ENCODE results near the gene ANKDD1B.
A peak's percentile ranks its signal among the peaks of the same experiment; 100 is the strongest.
"Not testable (repeated sequence)": the region's sequence is repeated elsewhere in the genome, so short reads cannot be mapped to it uniquely, and the experiment has no call there.

Gene ANKDD1B

DNA sequence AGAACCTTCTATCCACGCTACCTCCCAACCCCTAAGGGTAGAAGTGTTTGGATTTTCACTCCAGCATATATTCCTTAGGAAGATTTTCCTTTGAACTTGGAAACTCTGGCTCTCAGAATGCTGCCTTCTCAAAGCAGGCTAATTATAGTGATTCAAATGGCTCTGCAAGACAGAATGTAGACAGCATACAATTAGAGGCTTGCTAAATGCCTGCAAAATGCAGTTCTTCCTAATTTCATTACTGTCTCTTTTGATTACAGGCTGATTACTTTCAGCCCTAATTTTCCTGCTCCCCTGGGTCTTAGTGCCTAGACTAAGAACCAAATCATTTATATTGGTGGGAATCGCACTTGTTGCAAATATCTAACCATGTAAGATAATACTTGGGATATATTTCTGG lies 50.8 kb downstream of the ANKDD1B start:
- no peak for DNase-seq

GRCh38 chr5:75663579-75664284 lies 52.5 kb downstream of the ANKDD1B start:
- DNase-seq = no peak

- no peak for DNase-seq
Measured at GRCh38 chr5:75664979-75665378, 53.7 kb downstream of the ANKDD1B start.

- no peak for DNase-seq
Measured at GRCh38 chr5:75666801-75667200, 55.5 kb downstream of the ANKDD1B start.

DNA sequence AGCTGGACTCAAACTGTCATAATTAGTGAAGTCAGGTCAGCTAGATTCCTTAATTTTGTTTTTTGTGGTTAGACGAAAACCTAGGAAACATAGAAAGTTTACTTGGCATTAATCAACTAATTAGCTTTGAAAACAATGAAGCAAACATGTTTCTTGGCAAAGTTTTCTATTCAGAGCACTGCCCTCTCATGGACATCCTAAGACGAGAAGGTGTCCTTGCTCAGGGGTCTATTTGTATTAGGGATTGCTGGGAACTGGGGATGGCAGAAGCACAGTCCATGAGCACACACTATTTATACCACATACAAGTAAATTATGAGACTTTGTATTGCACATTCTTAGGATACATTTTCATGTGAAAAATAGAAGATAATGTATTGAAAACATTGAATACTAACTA lies 56.3 kb downstream of the ANKDD1B start:
- DNase-seq = no peak

GRCh38 chr5:75668445-75668844 lies 57.2 kb downstream of the ANKDD1B start:
- DNase-seq = no peak

- DNase-seq = peak in 1 of 2 experiments; percentile 18
Measured at GRCh38 chr5:75668977-75669689, 57.9 kb downstream of the ANKDD1B start.

DNA sequence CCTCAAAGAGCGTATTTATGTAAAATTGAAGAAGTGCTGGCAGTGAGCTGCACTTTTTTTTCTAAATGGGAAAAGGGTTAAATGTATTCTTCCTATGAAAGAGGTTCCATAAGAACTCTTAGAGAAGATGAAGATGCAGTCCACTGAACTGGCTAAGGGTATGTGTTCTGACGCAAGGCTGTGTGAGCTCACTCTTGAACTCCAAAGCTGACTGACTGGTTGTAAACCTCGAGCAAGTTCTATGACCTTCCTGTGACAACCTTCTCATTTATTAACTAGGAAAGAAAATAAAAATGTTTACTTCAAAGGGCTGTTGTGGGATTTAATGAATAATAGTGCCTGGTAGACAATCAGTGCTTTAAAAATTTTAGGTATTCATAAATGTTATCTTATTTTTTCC lies 59.3 kb downstream of the ANKDD1B start:
- no peak for DNase-seq

- no peak for DNase-seq
Measured at GRCh38 chr5:75671506-75671905, 60.3 kb downstream of the ANKDD1B start.

GRCh38 chr5:75672616-75673015 lies 61.4 kb downstream of the ANKDD1B start:
- DNase-seq = no peak

GRCh38 chr5:75675783-75676182 lies 64.5 kb downstream of the ANKDD1B start:
- DNase-seq = no peak

DNA sequence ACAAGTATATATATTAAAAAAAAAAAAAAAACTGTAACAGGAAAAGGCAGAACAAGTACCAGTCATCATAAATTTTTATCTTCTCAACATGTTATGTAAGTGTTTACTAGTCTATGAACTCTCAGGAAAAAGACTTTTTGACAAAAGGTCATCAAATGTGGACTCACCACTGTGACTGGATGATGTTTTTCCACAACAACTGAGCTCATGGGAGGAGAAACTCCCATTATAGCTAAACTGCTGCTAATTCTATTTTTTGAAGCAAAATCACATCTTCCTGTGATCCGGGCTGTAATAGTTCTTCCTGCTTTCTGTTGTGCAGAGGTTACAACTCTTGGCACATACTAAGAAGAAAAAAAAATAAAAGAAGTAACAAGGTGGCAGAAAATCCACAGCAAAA lies 66.4 kb downstream of the ANKDD1B start:
- no peak for DNase-seq

- DNase-seq = no peak
Measured at GRCh38 chr5:75678155-75678554, 66.9 kb downstream of the ANKDD1B start.

GRCh38 chr5:75681125-75681830 lies 70.0 kb downstream of the ANKDD1B start:
- peak in 1 of 2 experiments; percentile 57 for DNase-seq

DNA sequence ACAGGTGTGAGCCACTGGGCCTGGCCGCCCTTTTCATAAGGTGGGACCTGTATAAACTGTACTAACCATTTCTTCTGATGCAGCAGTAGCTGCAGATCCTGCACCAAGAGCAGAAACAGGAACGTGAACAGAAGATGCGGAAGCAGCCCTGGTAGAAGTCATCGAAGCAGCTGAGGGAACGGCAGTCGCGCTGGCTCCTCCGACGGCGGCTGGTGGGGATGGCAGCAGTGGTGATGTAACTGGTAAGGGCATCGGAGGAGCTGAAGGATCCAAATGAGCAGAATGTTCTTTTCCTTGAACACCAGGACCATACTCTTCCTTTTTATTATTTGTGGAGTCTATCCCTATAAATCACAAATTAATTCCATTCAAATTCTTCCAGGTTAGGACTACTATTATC lies 73.9 kb downstream of the ANKDD1B start:
- no peak for DNase-seq

DNA sequence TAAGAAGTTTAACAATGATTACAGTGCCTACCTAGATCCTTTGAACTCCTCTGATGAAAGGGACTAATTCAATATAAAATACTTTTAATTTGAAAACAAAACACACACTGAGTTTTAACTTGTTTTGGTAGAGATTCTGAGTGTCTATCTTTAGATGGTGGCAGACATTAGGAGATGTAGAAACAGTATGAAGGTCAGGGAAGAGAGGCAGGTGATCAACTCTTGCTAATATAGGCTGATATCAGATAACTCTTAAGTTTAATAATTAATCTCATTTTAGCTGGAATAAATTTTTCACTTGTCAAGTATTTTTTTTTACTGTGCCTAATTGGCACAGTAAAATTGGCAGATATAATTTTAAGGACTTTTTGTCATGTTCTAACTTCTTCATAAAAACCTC lies 75.2 kb downstream of the ANKDD1B start:
- DNase-seq = no peak

DNA sequence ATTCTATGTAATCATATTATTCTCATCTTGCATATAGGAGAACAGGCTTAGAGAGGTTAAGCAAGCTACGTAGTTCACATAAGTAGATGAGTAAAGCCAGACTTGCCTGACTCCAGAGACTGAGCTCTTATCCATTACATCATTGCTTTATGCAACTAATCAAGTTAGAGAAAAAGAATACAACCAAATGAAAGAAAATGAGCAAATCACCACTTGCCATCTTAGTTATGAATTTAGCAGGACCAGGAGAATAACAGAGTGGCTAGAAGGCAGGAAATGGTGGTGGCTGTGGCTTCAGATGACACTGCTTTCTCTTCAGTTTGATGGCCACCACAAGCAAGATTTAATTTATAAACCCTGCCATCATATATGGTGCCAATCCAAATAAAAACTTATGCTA lies 79.4 kb downstream of the ANKDD1B start:
- DNase-seq = no peak

GRCh38 chr5:75694781-75695180 lies 83.5 kb downstream of the ANKDD1B start:
- no peak for DNase-seq

GRCh38 chr5:75695472-75696351 lies 84.5 kb downstream of the ANKDD1B start:
- not testable (repeated sequence) for DNase-seq

- DNase-seq = no peak
Measured at GRCh38 chr5:75701856-75702255, 90.6 kb downstream of the ANKDD1B start.

- no peak for DNase-seq
Measured at GRCh38 chr5:75706016-75706415, 94.8 kb downstream of the ANKDD1B start.

DNA sequence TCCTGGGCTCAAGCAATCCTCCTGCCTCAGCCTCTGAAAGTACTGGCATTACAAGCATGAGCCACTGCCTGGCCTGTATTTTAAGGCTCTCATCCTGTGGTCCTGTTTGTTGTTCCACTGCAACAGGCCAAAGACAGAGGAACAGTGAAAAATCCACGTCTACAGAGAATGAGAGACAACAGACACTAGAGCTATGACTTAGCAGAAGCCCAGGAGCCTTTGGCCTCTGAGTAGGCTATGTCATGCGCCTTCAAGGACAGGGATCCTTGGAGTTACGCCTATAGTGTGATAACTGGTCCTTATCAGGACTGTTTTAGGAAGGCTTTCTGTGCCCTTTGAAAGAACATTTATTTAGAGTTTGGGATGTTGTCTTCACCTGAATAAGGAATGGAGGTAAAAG lies 95.5 kb downstream of the ANKDD1B start:
- DNase-seq = no peak

DNA sequence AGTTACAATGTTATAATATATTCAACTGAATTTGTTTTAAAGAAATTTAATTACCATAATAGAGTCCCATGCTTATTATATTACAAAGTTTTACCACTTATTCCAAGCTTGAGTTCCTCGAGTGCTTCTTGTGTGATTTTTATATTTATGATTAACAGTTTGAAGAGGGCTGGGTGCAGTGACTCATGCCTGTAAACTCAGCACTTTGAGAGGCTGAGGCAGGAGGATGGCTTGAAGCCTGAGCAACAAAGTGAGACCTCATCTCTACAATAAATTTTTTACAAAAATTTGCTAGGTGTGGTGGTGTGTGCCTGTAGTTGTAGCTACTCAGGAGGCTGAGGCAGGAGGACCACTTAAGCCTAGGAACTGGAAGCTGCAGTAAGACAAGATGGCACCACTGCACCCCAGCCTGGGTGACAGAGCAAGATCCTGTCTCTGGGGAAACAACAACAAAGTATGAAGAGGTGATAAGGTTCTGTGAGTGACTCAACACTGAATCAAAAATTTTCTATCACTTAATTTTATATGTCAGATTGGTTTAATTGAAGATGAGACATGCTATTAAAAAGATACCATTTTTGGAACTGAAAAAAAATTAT lies 96.8 kb downstream of the ANKDD1B start:
- DNase-seq = no peak
